ENCODE data around the gene SLC38A11.

Gene SLC38A11

GRCh38 chr2:164969909-164970690 lies 14.8 kb upstream of the SLC38A11 start:
- DNase-seq, result no peak

GRCh38 chr2:164967781-164968228 lies 12.5 kb upstream of the SLC38A11 start:
- no peak for DNase-seq

GRCh38 chr2:164967361-164967760 lies 12.0 kb upstream of the SLC38A11 start:
- DNase-seq, result no peak

- DNase-seq, result no peak
These were observed 9.4 kb upstream of the SLC38A11 start for GRCh38 chr2:164964700-164965099.

GRCh38 chr2:164960159-164960558 lies 4.8 kb upstream of the SLC38A11 start:
- DNase-seq, result no peak

- DNase-seq, result no peak
These were observed 1.1 kb downstream of the SLC38A11 start for GRCh38 chr2:164954186-164954585.

GRCh38 chr2:164953279-164953678 lies 2.0 kb downstream of the SLC38A11 start:
- DNase-seq, result no peak

GRCh38 chr2:164952057-164952702 lies 3.1 kb downstream of the SLC38A11 start:
- DNase-seq, result no peak

- no peak for DNase-seq
These were observed 6.8 kb downstream of the SLC38A11 start for GRCh38 chr2:164948540-164948939.

- no peak for DNase-seq
These were observed 8.0 kb downstream of the SLC38A11 start for GRCh38 chr2:164947281-164947680.

GRCh38 chr2:164943289-164943688 lies 12.0 kb downstream of the SLC38A11 start:
- no peak for DNase-seq

- no peak for DNase-seq
These were observed 17.4 kb downstream of the SLC38A11 start for GRCh38 chr2:164937864-164938401.

GRCh38 chr2:164935118-164936101 lies 19.9 kb downstream of the SLC38A11 start:
- no peak for DNase-seq

GRCh38 chr2:164934401-164935117 lies 20.8 kb downstream of the SLC38A11 start:
- DNase-seq, result no peak

- DNase-seq, result no peak
These were observed 21.6 kb downstream of the SLC38A11 start for GRCh38 chr2:164933671-164934189.

GRCh38 chr2:164932377-164932776 lies 22.9 kb downstream of the SLC38A11 start:
- DNase-seq, result no peak

- no peak for DNase-seq
These were observed 27.1 kb downstream of the SLC38A11 start for GRCh38 chr2:164928101-164928673.

- DNase-seq, result no peak
These were observed 33.2 kb downstream of the SLC38A11 start for GRCh38 chr2:164922134-164922533.

GRCh38 chr2:164920430-164920829 lies 34.9 kb downstream of the SLC38A11 start:
- DNase-seq, result no peak

GRCh38 chr2:164917296-164917903 lies 37.9 kb downstream of the SLC38A11 start:
- no peak for DNase-seq

GRCh38 chr2:164915566-164915965 lies 39.8 kb downstream of the SLC38A11 start:
- no peak for DNase-seq
